Thyroid gland (tissue), 4 donors: ENCODE results near the gene INSC. TPM values are rescaled to one million over a fixed set of nuclear protein-coding genes. Genes with fewer than 3 reads are reported as not detected.

ENCODE experiments used
- DNase-seq, 2 donors: peaks; one replicate each; pipeline ENCODE4 v3.0.0-alpha.2; 2019
- H3K27ac ChIP-seq, 3 donors: fragments of 200-600 bp; sonication (generic); 1 replicate in 2 of 3; 2 replicates in 1 of 3; pipeline ENCODE4 v1.5.1; 2016 to 2019; ENCODE audit warnings: mild to moderate bottlenecking in 1 of 3, moderate library complexity in 1 of 3
- H3K27me3 ChIP-seq: fragments of 200-600 bp; sonication (generic); one replicate; pipeline ENCODE4 v1.5.1; 2019
- H3K36me3 ChIP-seq, 2 donors: fragments of 200-600 bp; sonication (generic); one replicate each; pipeline ENCODE4 v1.5.1; 2016 to 2019
- H3K4me1 ChIP-seq, 2 donors: fragments of 200-600 bp; sonication (generic); one replicate each; pipeline ENCODE4 v1.5.1; 2017 to 2019
- H3K4me3 ChIP-seq, 3 donors: fragments of 200-600 bp; sonication (generic); replicated peaks in 1 of 3; 1 replicate in 2 of 3; 2 replicates in 1 of 3; pipeline ENCODE4 v1.5.1; 2016; ENCODE audit warnings: mild to moderate bottlenecking in 1 of 3
- H3K9me3 ChIP-seq: fragments of 200-600 bp; sonication (generic); one replicate; pipeline ENCODE4 v1.5.1; 2017
- POLR2A ChIP-seq, 2 donors: fragments of 450-650 bp; IDR thresholded peaks; one replicate each; pipeline ENCODE4 v1.6.1; 2017; ENCODE audit warnings: antibody characterized with exemption in 2 of 2, mild to moderate bottlenecking in 2 of 2, moderate library complexity in 1 of 2
- WGBS, 2 donors: methylation state at CpG; one replicate each; pipeline ENCODE4 v1.1.5; 2017; 5-methylcytosine and 5-hydroxymethylcytosine counted together
- intact Hi-C: fragments of 100-400 bp; cut with DNase I; formaldehyde crosslinking; loops from one replicate; pipeline ENCODE4 v1.15.1; 2023
- total RNA-seq, 4 donors: library from RNA; depleted of rRNA; stranded (reverse); fragments of >200 nt; gene quantifications; one replicate each; pipeline ENCODE4 v1.2.3, GENCODE V29; 2016
- TF ChIP-seq, protein P1 (sequence below), 6 experiments: fragments of 200-600 bp in 3 of 6; fragments of 450-650 bp in 3 of 6; sonication (generic) in 3 of 6; IDR thresholded peaks; one replicate each; pipeline ENCODE4 v1.5.1; 2016 to 2019; ENCODE audit warnings: antibody characterized with exemption in 6 of 6, mild to moderate bottlenecking in 2 of 6, inconsistent platforms in 1 of 6, moderate library complexity in 1 of 6

The INSC gene
- total RNA-seq, 4 donors from 2014 or later, result 0.38 to 1.2 (median 0.54) TPM; not detected in 1

DNA sequence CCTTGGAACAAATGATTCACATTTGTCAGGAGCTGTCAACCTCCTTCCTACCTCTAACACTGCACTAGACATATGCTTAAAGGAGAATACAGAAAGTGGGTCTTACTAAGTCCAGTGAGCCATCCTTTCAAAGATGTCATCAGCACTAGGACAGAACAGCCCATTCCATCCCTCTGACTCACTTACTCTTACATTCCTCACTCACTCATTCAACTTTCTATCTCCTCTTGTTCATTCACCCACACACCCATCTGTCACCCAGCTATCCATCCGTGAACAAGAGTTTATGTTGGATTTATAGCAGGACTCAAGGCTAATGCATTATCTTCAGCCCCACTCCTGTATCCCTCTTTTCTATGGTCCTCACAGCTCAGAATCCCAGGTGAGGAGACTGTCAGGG, 9.1 kb downstream of the INSC start:
- TF ChIP-seq, protein P1, sequence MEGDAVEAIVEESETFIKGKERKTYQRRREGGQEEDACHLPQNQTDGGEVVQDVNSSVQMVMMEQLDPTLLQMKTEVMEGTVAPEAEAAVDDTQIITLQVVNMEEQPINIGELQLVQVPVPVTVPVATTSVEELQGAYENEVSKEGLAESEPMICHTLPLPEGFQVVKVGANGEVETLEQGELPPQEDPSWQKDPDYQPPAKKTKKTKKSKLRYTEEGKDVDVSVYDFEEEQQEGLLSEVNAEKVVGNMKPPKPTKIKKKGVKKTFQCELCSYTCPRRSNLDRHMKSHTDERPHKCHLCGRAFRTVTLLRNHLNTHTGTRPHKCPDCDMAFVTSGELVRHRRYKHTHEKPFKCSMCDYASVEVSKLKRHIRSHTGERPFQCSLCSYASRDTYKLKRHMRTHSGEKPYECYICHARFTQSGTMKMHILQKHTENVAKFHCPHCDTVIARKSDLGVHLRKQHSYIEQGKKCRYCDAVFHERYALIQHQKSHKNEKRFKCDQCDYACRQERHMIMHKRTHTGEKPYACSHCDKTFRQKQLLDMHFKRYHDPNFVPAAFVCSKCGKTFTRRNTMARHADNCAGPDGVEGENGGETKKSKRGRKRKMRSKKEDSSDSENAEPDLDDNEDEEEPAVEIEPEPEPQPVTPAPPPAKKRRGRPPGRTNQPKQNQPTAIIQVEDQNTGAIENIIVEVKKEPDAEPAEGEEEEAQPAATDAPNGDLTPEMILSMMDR (IDR thresholded peaks at IDR 0.05), result no peak
- TF ChIP-seq POLR2A (IDR thresholded peaks at IDR 0.05), result no peak
- WGBS, 2 donors, result 69 to 75% methylated on average over 1 of the region's 1 CpG
- no peak overlapping the region for H3K4me3 ChIP-seq
- H3K36me3 ChIP-seq, result no peaks in the 10 kb centered on the region
- no peak overlapping the region for H3K27ac ChIP-seq
- H3K4me1 ChIP-seq, result no peaks in the 10 kb centered on the region
- no peaks in the 10 kb centered on the region for H3K9me3 ChIP-seq
- no peaks in the 10 kb centered on the region for H3K27me3 ChIP-seq
- no peak for DNase-seq
- intact Hi-C loops, result no loop called here

DNA sequence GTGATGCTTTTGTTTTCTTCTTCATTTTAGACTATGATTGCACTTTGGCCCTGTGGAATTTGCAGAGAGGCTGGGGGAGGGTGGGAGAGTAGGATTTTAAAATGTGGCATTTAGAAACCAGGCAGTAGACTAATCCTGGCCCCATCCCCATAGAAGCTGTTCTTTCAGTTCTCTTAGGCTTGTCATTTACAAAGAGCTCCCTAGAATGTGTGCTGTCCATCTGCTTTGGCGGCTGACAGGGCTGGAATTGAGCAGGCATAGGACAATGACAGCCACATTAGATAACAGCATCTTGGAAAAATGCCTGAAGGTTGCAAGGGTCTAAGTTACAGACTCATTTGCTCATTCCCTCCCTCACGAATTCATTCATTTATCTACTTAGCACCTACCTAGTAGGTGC, 9.8 kb downstream of the INSC start:
- no peak for DNase-seq
- intact Hi-C loops, result no loop called here
- TF ChIP-seq POLR2A (IDR thresholded peaks at IDR 0.05), result no peak
- TF ChIP-seq, protein P1 (IDR thresholded peaks at IDR 0.05), result no peak
- H3K9me3 ChIP-seq, result no peaks in the 10 kb centered on the region
- no peaks in the 10 kb centered on the region for H3K36me3 ChIP-seq
- H3K4me1 ChIP-seq, result no peaks in the 10 kb centered on the region
- 75 to 80% methylated on average over 2 of the region's 2 CpGs for WGBS, 2 donors
- H3K27ac ChIP-seq, result no peak overlapping the region
- no peaks in the 10 kb centered on the region for H3K27me3 ChIP-seq
- no peak overlapping the region for H3K4me3 ChIP-seq

DNA sequence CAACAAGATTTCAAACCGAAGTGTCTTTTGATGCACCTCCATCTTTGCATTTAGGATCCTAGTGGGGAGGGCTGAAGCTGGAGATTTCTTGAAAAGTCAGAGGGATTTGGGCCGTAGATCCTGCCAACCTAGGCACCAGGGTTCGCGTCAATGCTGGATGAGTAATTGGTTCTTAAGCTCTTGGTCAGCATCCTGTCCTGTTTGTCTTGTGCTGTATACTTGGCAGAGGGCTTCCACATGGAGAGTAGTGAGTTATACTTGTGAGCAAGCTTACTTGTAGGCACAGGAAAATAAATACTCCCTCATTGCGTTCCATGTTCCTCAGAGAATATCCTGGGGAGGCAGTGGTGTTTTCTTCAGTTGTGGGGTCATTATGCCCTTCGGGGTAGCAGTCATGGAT, 12.6 kb downstream of the INSC start:
- no peaks in the 10 kb centered on the region for H3K27me3 ChIP-seq
- WGBS, 2 donors, result 63 to 78% methylated on average over 6 of the region's 6 CpGs
- no peaks in the 10 kb centered on the region for H3K4me1 ChIP-seq

DNA sequence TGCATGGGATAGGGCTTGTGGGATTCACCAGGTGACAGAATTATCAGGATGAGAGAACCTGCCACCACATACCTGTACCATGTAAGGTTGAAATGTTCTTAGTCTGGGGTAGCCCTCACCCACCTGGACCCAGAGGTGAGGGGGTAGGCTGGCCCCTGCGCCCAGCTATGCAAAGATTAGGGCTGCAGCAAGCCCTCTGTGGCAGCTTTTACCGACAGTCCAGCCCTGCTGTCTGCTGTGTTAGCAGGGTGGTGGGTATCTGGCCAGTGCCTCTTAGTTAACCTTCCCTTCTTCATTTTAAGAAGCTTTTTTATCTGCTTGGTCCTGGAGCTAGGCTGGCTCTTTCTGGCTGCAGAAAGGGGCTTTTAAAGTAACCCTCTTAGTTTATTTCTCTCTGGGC, 13.9 kb downstream of the INSC start:
- Histone ChIP-seq H3K4me1 (no peaks in the 10 kb centered on the region), H3K27me3 (no peaks in the 10 kb centered on the region), H3K36me3 (no peaks in the 10 kb centered on the region), H3K4me3 (no peak overlapping the region), H3K9me3 (no peaks in the 10 kb centered on the region), H3K27ac (no peak overlapping the region)
- DNase-seq, result no peak
- TF ChIP-seq, protein P1 (IDR thresholded peaks at IDR 0.05), result no peak
- no peak for TF ChIP-seq POLR2A (IDR thresholded peaks at IDR 0.05)
- intact Hi-C loops, result no loop called here
- WGBS, 2 donors, result 85 to 100% methylated on average over 2 of the region's 2 CpGs

More for the DNA sequence above, 12.6 kb downstream of the INSC start:
- Histone ChIP-seq H3K4me3 (no peak overlapping the region), H3K9me3 (no peaks in the 10 kb centered on the region), H3K36me3 (no peaks in the 10 kb centered on the region), H3K27ac (no peak overlapping the region)
- no peak for DNase-seq
- TF ChIP-seq POLR2A (IDR thresholded peaks at IDR 0.05), result no peak
- TF ChIP-seq, protein P1 (IDR thresholded peaks at IDR 0.05), result no peak
- intact Hi-C loops, result no loop called here

DNA sequence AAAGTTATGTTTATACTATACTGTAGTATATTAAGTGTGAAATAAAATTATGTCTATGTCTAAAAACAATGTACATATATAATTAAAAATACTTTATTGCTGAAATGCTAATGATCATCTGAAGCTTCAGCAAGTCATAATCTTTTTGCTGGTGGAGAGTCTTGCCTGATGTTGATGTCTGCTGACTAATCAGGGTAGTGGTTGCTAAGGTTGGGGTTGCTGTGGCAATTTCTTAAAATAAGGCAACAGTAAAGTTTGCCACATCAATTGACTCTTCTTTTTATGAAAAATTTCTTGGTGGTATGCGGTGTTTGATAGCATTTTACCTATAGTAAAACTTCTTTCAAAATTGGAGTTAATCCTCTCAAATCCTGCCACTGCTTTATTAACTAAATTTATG, 21.4 kb downstream of the INSC start:
- no peak for TF ChIP-seq POLR2A (IDR thresholded peaks at IDR 0.05)
- intact Hi-C loops, result no loop called here
- H3K4me3 ChIP-seq, result no peak overlapping the region

More for the DNA sequence above, 21.4 kb downstream of the INSC start:
- H3K27ac ChIP-seq, result no peak overlapping the region
- no peaks in the 10 kb centered on the region for H3K27me3 ChIP-seq
- 92 to 96% methylated on average over 1 of the region's 1 CpG for WGBS, 2 donors
- no peaks in the 10 kb centered on the region for H3K4me1 ChIP-seq
- H3K9me3 ChIP-seq, result no peaks in the 10 kb centered on the region
- H3K36me3 ChIP-seq, result no peaks in the 10 kb centered on the region
- no peak for DNase-seq
